OCI-LY7 (cell line): ENCODE data around the gene TMEM271. TPM values are rescaled to one million over a fixed set of nuclear protein-coding genes. Genes with fewer than 3 reads are reported as not detected.

Source experiments
- BruUV-seq: library from RNA; stranded (reverse); fragments of 400-500 nt; replicated peaks from 2 replicates; lab custom pipeline; 2021; lab: Mats Ljungman, UMichigan
- CTCF ChIA-PET: fragments of 300-600 bp; sonication (Branson Sonifier 250); formaldehyde crosslinking; loops from one replicate; lab custom pipeline; 2022; ENCODE audit warnings: antibody characterized with exemption; ENCODE audit not compliant: unreplicated experiment; lab: Charles Lee
- POLR2A ChIA-PET: fragments of 300-600 bp; sonication (Branson Sonifier 250); formaldehyde crosslinking; loops from one replicate; lab custom pipeline; 2022; ENCODE audit warnings: antibody characterized with exemption; lab: Charles Lee
- DNase-seq: peaks from one replicate; pipeline ENCODE4 v3.0.0-alpha.2; 2015; ENCODE audit warnings: low spot score
- H2AFZ ChIP-seq: fragments of 200-600 bp; sonication (generic), shearing (Covaris generic); 2 replicates; pipeline ENCODE4 v1.6.1; 2014; ENCODE audit warnings: mild to moderate bottlenecking, antibody characterized with exemption, low read length, moderate library complexity
- H3K27ac ChIP-seq: fragments of 200-600 bp; sonication (generic); 2 replicates; pipeline ENCODE4 v1.5.1; 2014; ENCODE audit warnings: mixed run types, low read depth, mild to moderate bottlenecking, moderate library complexity, low read length, inconsistent platforms; ENCODE audit not compliant: poor library complexity, severe bottlenecking
- H3K36me3 ChIP-seq: fragments of 200-600 bp; sonication (generic); 2 replicates; pipeline ENCODE4 v1.6.1; 2014; ENCODE audit warnings: mild to moderate bottlenecking, antibody characterized with exemption, low read length, moderate library complexity, mixed read lengths; ENCODE audit not compliant: insufficient read depth
- H3K4me1 ChIP-seq: fragments of 200-600 bp; sonication (generic); 2 replicates; pipeline ENCODE4 v1.5.1; 2014; ENCODE audit warnings: mild to moderate bottlenecking, low read length; ENCODE audit not compliant: insufficient read depth, poor library complexity, severe bottlenecking
- H3K4me2 ChIP-seq: fragments of 200-600 bp; sonication (generic); 2 replicates; pipeline ENCODE4 v1.6.1; 2014; ENCODE audit warnings: mild to moderate bottlenecking, low read length
- H3K4me3 ChIP-seq: fragments of 200-600 bp; sonication (generic); 2 replicates; pipeline ENCODE4 v1.5.1; 2014; ENCODE audit warnings: mild to moderate bottlenecking, low read depth, low read length; ENCODE audit not compliant: poor library complexity, severe bottlenecking
- H3K79me2 ChIP-seq: fragments of 200-600 bp; sonication (generic); 2 replicates; pipeline ENCODE4 v1.6.1; 2016; ENCODE audit warnings: low read depth, mild to moderate bottlenecking, low read length, moderate library complexity, mixed read lengths; ENCODE audit not compliant: insufficient read depth
- H3K9me2 ChIP-seq: fragments of 200-600 bp; sonication (generic); 2 replicates; pipeline ENCODE4 v1.6.1; 2016; ENCODE audit warnings: mild to moderate bottlenecking, low read length, mixed read lengths; ENCODE audit not compliant: insufficient read depth
- H3K9me3 ChIP-seq: fragments of 200-600 bp; sonication (generic); 2 replicates; pipeline ENCODE4 v1.6.1; 2014; ENCODE audit warnings: mild to moderate bottlenecking, mixed run types, low read length, mixed read lengths
- H4K20me1 ChIP-seq: fragments of 200-600 bp; sonication (generic); 2 replicates; pipeline ENCODE4 v1.6.1; 2014; ENCODE audit warnings: mild to moderate bottlenecking, antibody characterized with exemption, low read length, moderate library complexity, mixed read lengths; ENCODE audit not compliant: insufficient read depth
- EZH2phosphoT487 ChIP-seq: fragments of 200-600 bp; sonication (generic); IDR thresholded peaks from 2 replicates; pipeline ENCODE4 v1.6.1; 2018; ENCODE audit warnings: low read depth, borderline replicate concordance, mild to moderate bottlenecking, mixed run types, antibody characterized with exemption, low read length, moderate library complexity, mixed read lengths
- intact Hi-C: fragments of 100-400 bp; cut with micrococcal nuclease; formaldehyde crosslinking; loops from one replicate; pipeline ENCODE4 v1.10.0; 2022; ENCODE audit not compliant: unreplicated experiment
- total RNA-seq, 2 experiments: library from RNA; depleted of rRNA in 1 of 2; stranded (reverse); fragments of >200 nt in 1 of 2; shearing (Covaris generic) in 1 of 2; gene quantifications; 2 replicates each; pipeline ENCODE4 v1.2.3, GENCODE V29; 2014 to 2022
- TF ChIP-seq, protein P1 (sequence below): fragments of 200-600 bp; sonication (generic); conservative IDR thresholded peaks from 2 replicates; pipeline ENCODE4 v1.5.1; 2014; ENCODE audit warnings: mild to moderate bottlenecking, antibody characterized with exemption, low read length, moderate library complexity, mixed read lengths

TMEM271 gene
- total RNA-seq, 2 experiments from 2014 or later: not detected

DNA sequence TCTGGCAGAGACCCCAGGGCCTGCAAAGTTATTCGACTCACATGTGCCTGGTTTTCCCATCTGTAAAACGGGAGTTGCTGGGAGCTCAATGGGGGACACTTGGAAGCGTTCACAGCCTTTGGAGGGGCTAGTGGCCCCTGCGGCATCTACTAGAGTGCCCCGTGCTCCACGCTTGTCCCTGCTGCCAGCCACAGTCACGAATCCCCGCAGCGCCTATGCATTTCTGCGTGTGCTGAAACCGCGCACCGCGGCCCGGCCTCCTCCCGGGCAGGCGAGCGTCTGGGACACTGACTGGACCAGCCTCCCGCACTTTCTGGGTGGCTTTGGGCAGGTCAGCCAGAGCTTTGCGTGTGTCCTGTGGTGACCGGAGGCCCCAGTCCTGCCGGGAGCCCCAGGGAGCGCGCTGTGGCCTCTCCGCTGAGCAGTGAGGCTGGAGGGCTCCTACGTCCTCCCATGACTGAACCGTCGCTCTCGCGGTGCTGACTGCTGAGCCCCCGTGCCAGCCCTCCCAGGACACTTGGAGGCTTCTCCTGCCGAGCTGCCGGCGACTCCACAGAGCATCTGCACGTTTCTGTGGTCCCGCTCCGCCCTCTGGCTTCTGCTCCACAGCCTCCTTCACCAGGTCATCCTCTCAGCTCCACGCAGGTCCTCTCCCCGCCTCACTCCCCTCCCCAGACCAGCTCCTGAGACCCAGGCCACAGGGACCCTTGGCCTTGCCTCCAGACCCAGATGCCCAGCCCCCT is 40.7 kb downstream of the TMEM271 start:
- ChIA-PET POLR2A (interaction anchor here (0.6 kb wide), 1 partner anchor 81 kb away, joined by 6 read pairs; no protein-coding TSS in a partner anchor), CTCF (no interaction called here)
- BruUV-seq: no TSS peak
- no peaks in the 10 kb centered on the region for H3K9me3 ChIP-seq
- no peak for TF ChIP-seq EZH2phosphoT487
- TF ChIP-seq, protein P1, sequence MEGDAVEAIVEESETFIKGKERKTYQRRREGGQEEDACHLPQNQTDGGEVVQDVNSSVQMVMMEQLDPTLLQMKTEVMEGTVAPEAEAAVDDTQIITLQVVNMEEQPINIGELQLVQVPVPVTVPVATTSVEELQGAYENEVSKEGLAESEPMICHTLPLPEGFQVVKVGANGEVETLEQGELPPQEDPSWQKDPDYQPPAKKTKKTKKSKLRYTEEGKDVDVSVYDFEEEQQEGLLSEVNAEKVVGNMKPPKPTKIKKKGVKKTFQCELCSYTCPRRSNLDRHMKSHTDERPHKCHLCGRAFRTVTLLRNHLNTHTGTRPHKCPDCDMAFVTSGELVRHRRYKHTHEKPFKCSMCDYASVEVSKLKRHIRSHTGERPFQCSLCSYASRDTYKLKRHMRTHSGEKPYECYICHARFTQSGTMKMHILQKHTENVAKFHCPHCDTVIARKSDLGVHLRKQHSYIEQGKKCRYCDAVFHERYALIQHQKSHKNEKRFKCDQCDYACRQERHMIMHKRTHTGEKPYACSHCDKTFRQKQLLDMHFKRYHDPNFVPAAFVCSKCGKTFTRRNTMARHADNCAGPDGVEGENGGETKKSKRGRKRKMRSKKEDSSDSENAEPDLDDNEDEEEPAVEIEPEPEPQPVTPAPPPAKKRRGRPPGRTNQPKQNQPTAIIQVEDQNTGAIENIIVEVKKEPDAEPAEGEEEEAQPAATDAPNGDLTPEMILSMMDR: no peak
- H3K4me2 ChIP-seq: no peak overlapping the region
- H3K4me3 ChIP-seq: no peak overlapping the region
- H3K27ac ChIP-seq: no peak overlapping the region
- no peaks in the 10 kb centered on the region for H3K9me2 ChIP-seq
- intact Hi-C loops: no loop called here
- no peaks in the 10 kb centered on the region for H3K79me2 ChIP-seq
- DNase-seq: no peak
- no peak overlapping the region for H2AFZ ChIP-seq
- H3K4me1 ChIP-seq: no peaks in the 10 kb centered on the region
- H4K20me1 ChIP-seq: no peaks in the 10 kb centered on the region
- H3K36me3 ChIP-seq: peaks cover 21% of the 10 kb centered on the region

DNA sequence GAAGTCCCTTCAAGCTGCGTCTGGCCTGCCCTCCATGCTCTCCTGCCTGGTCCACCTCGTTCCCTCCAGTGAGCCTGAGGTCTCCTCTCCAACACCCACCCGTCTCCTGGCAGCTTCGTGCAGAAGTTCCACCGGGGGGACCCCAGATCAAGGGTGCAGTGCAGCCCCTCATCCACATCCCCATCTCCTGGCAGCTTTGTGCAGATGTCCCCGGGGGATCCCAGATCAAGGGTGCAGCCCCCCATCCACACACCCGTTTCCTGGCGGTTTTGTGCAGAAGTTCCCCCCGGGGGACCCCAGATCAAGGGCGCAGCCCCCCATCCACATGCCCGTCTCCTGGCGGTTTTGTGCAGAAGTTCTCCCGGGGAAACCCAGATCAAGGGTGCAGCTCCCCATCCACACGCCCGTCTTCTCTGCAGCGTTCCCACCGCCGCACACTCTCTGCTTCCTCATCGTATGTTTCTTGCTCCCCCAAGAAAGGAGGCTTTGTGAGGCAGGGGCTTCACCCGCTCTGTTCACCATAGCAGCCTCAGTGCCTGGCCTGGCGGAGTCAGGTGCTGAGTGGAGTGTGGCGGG is 41.4 kb downstream of the TMEM271 start:
- CTCF ChIA-PET: no interaction called here
- H2AFZ ChIP-seq: no peak overlapping the region
- H4K20me1 ChIP-seq: no peaks in the 10 kb centered on the region
- no peaks in the 10 kb centered on the region for H3K79me2 ChIP-seq
- TF ChIP-seq EZH2phosphoT487: no peak
- TF ChIP-seq, protein P1: no peak
- POLR2A ChIA-PET: no interaction called here
- peaks cover 21% of the 10 kb centered on the region for H3K36me3 ChIP-seq
- intact Hi-C loops: no loop called here
- DNase-seq: no peak
- H3K9me2 ChIP-seq: no peaks in the 10 kb centered on the region
- BruUV-seq: no TSS peak
- H3K27ac ChIP-seq: no peak overlapping the region
- no peak overlapping the region for H3K4me3 ChIP-seq
- H3K4me1 ChIP-seq: no peaks in the 10 kb centered on the region
- H3K9me3 ChIP-seq: no peaks in the 10 kb centered on the region
- H3K4me2 ChIP-seq: no peak overlapping the region

DNA sequence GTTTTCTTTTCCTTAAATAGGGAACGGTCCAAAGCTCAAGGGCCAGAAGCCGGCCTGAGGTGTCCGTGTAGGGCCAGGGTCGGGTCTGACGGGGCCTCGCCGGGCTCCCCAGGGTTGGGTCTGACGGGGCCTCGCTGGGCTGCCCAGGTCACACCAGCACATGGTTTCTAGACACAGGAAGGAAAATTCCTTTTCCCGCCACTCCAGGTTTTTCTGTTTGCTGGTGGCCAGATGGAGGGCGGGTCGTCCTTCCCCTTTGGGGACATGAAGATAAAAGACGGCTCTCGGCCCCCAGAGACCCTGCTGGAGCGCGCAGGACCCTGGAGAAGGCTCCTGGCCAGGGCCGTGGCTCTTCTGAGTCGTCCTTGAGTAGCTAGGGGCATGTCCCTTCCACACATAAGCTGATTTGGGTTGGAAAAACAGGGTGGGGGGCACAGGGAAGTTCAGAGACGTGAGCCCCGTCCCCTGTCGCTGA is 42.0 kb downstream of the TMEM271 start:
- BruUV-seq: no TSS peak

More for the DNA sequence above, 42.0 kb downstream of the TMEM271 start:
- CTCF ChIA-PET: no interaction called here
- Histone ChIP-seq H3K9me2 (no peaks in the 10 kb centered on the region), H3K27ac (no peak overlapping the region), H3K4me1 (no peaks in the 10 kb centered on the region), H3K4me3 (no peak overlapping the region), H3K79me2 (no peaks in the 10 kb centered on the region), H4K20me1 (no peaks in the 10 kb centered on the region), H2AFZ (no peak overlapping the region), H3K4me2 (no peak overlapping the region), H3K36me3 (peaks cover 21% of the 10 kb centered on the region), H3K9me3 (no peaks in the 10 kb centered on the region)
- intact Hi-C loops: no loop called here
- POLR2A ChIA-PET: no interaction called here
- no peak for DNase-seq
- no peak for TF ChIP-seq EZH2phosphoT487
- TF ChIP-seq, protein P1: no peak
